Stomach (tissue), 9 donors: Measurements from ENCODE around the gene ZBTB46. TPM values are rescaled to one million over a fixed set of nuclear protein-coding genes. Genes with fewer than 3 reads are reported as not detected.
"Not testable (repeated sequence)": the region's sequence is repeated elsewhere in the genome, so short reads cannot be mapped to it uniquely, and the experiment has no call there.

ENCODE experiments used
- DNase-seq, 2 donors: peaks; one replicate each; pipeline versions ENCODE4 v3.0.0 to v3.0.0-alpha.2; 2013 to 2019
- H3K27ac ChIP-seq, 5 donors: fragments of 200-600 bp in 4 of 5; sonication (generic) in 4 of 5; one replicate each; pipeline ENCODE4 v1.5.1; 2013 to 2019; ENCODE audit warnings: mild to moderate bottlenecking in 1 of 5, moderate library complexity in 1 of 5
- H3K27me3 ChIP-seq, 3 donors: fragments of 200-600 bp; sonication (generic); one replicate each; pipeline ENCODE4 v1.5.1; 2017 to 2019; ENCODE audit warnings: mixed run types in 1 of 3
- H3K36me3 ChIP-seq, 4 donors: fragments of 200-600 bp; sonication (generic); 1 replicate in 3 of 4; 2 replicates in 1 of 4; pipeline ENCODE4 v1.5.1; 2016 to 2019
- H3K4me1 ChIP-seq, 4 donors: fragments of 200-600 bp; sonication (generic); one replicate each; pipeline ENCODE4 v1.5.1; 2016 to 2019
- H3K4me3 ChIP-seq, 4 donors: fragments of 200-600 bp; sonication (generic) in 3 of 4; one replicate each; pipeline ENCODE4 v1.5.1; 2016 to 2019; ENCODE audit warnings: mild to moderate bottlenecking in 1 of 4
- H3K9me3 ChIP-seq, 4 donors: fragments of 200-600 bp; sonication (generic); one replicate each; pipeline ENCODE4 v1.5.1; 2016 to 2019
- CTCF ChIP-seq, 7 experiments: fragments of 450-650 bp in 4 of 7; fragments of 200-600 bp in 3 of 7; sonication (generic) in 3 of 7; IDR thresholded peaks; one replicate each; pipeline ENCODE4 v1.5.1; 2016 to 2019; ENCODE audit warnings: antibody characterized with exemption in 7 of 7, control low read depth in 2 of 7, mild to moderate bottlenecking in 1 of 7
- EP300 ChIP-seq: sonication (generic); formaldehyde crosslinking; IDR thresholded peaks from one replicate; pipeline ENCODE4 v1.6.1; 2017; ENCODE audit warnings: antibody characterized with exemption
- POLR2A ChIP-seq, 4 donors: fragments of 450-650 bp; IDR thresholded peaks; one replicate each; pipeline ENCODE4 v1.6.1; 2016; ENCODE audit warnings: antibody characterized with exemption in 4 of 4, control low read depth in 2 of 4, mild to moderate bottlenecking in 1 of 4, moderate library complexity in 1 of 4
- POLR2AphosphoS5 ChIP-seq, 3 donors: sonication (generic); formaldehyde crosslinking; IDR thresholded peaks; one replicate each; pipeline ENCODE4 v1.6.1; 2016; ENCODE audit warnings: antibody characterized with exemption in 3 of 3
- WGBS, 5 donors: extraction: QIAGEN DNeasy Blood & Tissue Kit in 3 of 5; methylation state at CpG; one replicate each; pipeline versions ENCODE4 v1.1.5 to v1.1.7; 2013 to 2018; 5-methylcytosine and 5-hydroxymethylcytosine counted together
- intact Hi-C: fragments of 100-400 bp; cut with DNase I; formaldehyde crosslinking; loops from one replicate; pipeline ENCODE4 v1.15.1; 2023; ENCODE audit warnings: low total_unique reads
- polyA plus RNA-seq, 3 donors: library from polyadenylated mRNA; stranded (reverse); fragments of 200-250 nt; gene quantifications; one replicate each; pipeline ENCODE4 v1.2.3, GENCODE V29; 2013
- total RNA-seq, 5 donors: library from RNA; depleted of rRNA; stranded (reverse); fragments of >200 nt; gene quantifications; one replicate each; pipeline versions ENCODE4 v1.1.0 to v1.2.3, GENCODE V29; 2014 to 2016
- donor health status: healthy with polysubstance abuse.
- donor health status: Bipolar disorder and iron deficiency.
- donor health status: healthy.

Gene ZBTB46
- total and polyA plus RNA-seq, 8 donors = 0.58 to 13.4 (median 2.5) TPM

- peaks cover 30 to 57% (median 54%) of the 10 kb centered on the region in 4 donors for H3K4me1 ChIP-seq
- intact Hi-C loops = no loop called here
- H3K27ac ChIP-seq = peak overlapping the region; percentile 10 to 75 (median 66)
- no peaks in the 10 kb centered on the region for H3K36me3 ChIP-seq
- peak overlapping the region in 3 of 4 donors; percentile 14 to 20 (median 19) for H3K4me3 ChIP-seq
- peaks cover 0 to 75% (median 33%) of the 10 kb centered on the region in 3 donors for H3K27me3 ChIP-seq
- TF ChIP-seq CTCF (IDR thresholded peaks at IDR 0.05) = no peak
- no peak for TF ChIP-seq POLR2A (IDR thresholded peaks at IDR 0.05)
- peak in 1 of 2 donors; percentile 59 for DNase-seq
- H3K9me3 ChIP-seq = no peaks in the 10 kb centered on the region
- WGBS, 5 donors = 5 to 36% (median 21%) methylated on average over 4 to 36 of the region's 36 CpGs
Measured at GRCh38 chr20:63855363-63856097, 24.5 kb upstream of the ZBTB46 start.

GRCh38 chr20:63854766-63855362 is 23.8 kb upstream of the ZBTB46 start:
- peak in 1 of 2 donors; percentile 66 for DNase-seq

GRCh38 chr20:63854069-63854765 is 23.2 kb upstream of the ZBTB46 start:
- Histone ChIP-seq H3K27ac (peak overlapping the region; percentile 28 to 75 (median 66)), H3K4me3 (peak overlapping the region in 1 of 4 donors; percentile 20), H3K36me3 (no peaks in the 10 kb centered on the region), H3K4me1 (peaks cover 29 to 53% (median 48%) of the 10 kb centered on the region in 4 donors), H3K27me3 (peaks cover 0 to 77% (median 33%) of the 10 kb centered on the region in 3 donors), H3K9me3 (no peaks in the 10 kb centered on the region)
- DNase-seq = peak in 1 of 2 donors; percentile 75
- TF ChIP-seq EP300 = no peak
- TF ChIP-seq POLR2A (IDR thresholded peaks at IDR 0.05) = no peak
- TF ChIP-seq CTCF (IDR thresholded peaks at IDR 0.05) = no peak
- no peak for TF ChIP-seq POLR2AphosphoS5 (IDR thresholded peaks at IDR 0.05)
- WGBS, 5 donors = 6 to 18% (median 8%) methylated on average over 5 to 17 of the region's 17 CpGs
- intact Hi-C loops = no loop called here

More at GRCh38 chr20:63854766-63855362, 23.8 kb upstream of the ZBTB46 start:
- Histone ChIP-seq H3K9me3 (no peaks in the 10 kb centered on the region), H3K27me3 (peaks cover 0 to 77% (median 33%) of the 10 kb centered on the region in 3 donors), H3K4me3 (peak overlapping the region in 3 of 4 donors; percentile 14 to 20 (median 19)), H3K4me1 (peaks cover 30 to 57% (median 52%) of the 10 kb centered on the region in 4 donors), H3K27ac (peak overlapping the region; percentile 28 to 75 (median 66)), H3K36me3 (no peaks in the 10 kb centered on the region)
- no peak for TF ChIP-seq CTCF (IDR thresholded peaks at IDR 0.05)
- no peak for TF ChIP-seq POLR2A (IDR thresholded peaks at IDR 0.05)
- 9 to 17% (median 12%) methylated on average over 12 to 26 of the region's 26 CpGs for WGBS, 5 donors
- intact Hi-C loops = no loop called here

- peak overlapping the region in 4 of 5 donors; percentile 65 to 75 (median 66) for H3K27ac ChIP-seq
- intact Hi-C loops, H3K4me3 ChIP-seq: not testable (repeated sequence)
Measured at GRCh38 chr20:63853733-63854068, 22.6 kb upstream of the ZBTB46 start.

GRCh38 chr20:63851548-63851943 is 20.5 kb upstream of the ZBTB46 start:
- WGBS, 5 donors = 80 to 88% (median 83%) methylated on average over 11 to 14 of the region's 14 CpGs
- H3K9me3 ChIP-seq, H3K4me3 ChIP-seq, H3K27ac ChIP-seq, DNase-seq, intact Hi-C loops, H3K36me3 ChIP-seq: not testable (repeated sequence)
- Histone ChIP-seq H3K4me1 (peaks cover 15 to 42% (median 40%) of the 10 kb centered on the region in 4 donors), H3K27me3 (peaks cover 3 to 78% (median 37%) of the 10 kb centered on the region in 3 donors)

More at GRCh38 chr20:63853733-63854068, 22.6 kb upstream of the ZBTB46 start:
- H3K9me3 ChIP-seq, DNase-seq, H3K36me3 ChIP-seq: not testable (repeated sequence)
- Histone ChIP-seq H3K27me3 (peaks cover 0 to 79% (median 33%) of the 10 kb centered on the region in 3 donors), H3K4me1 (peaks cover 24 to 48% (median 43%) of the 10 kb centered on the region in 4 donors)
- WGBS, 5 donors = 54 to 68% (median 58%) methylated on average over 3 to 4 of the region's 4 CpGs
